ENCODE results near the gene CCR8. TPM values are rescaled to one million over a fixed set of nuclear protein-coding genes. Genes with fewer than 3 reads are reported as not detected.

Gene CCR8
- total RNA-seq, 1 donor: not detected

DNA sequence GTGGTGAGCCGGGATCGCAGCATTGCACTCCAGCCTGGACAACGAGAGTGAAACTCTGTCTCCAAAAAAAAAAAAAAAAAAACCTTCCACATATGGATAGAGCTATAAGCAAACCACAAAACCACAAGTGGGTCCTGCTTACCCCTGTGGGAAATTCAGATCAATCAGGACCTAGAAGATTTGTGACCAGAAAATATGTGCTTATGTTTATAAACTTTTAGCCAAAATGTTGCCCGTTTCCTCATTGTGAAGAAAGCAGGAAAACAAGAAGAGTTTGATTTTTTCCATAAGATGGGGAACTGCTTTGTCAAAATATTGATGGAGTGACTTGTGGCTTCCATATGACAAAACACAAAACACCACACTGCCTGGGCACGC, 50.3 kb downstream of the CCR8 start:
- Histone ChIP-seq H3K79me2 (ENCODE audit: insufficient read depth, low read length) (peaks cover 5% of the 10 kb centered on the region), H3K4me1 (ENCODE audit: insufficient read depth, low read length) (peaks cover 9% of the 10 kb centered on the region), H3K27me3 (ENCODE audit: insufficient read depth, low read length) (no peaks in the 10 kb centered on the region), H2AFZ (ENCODE audit: low read length) (no peak overlapping the region), H3K9me3 (ENCODE audit: low read depth, low read length) (no peaks in the 10 kb centered on the region), H3K4me2 (ENCODE audit: insufficient read depth, low read length) (no peak overlapping the region), H3K27ac (ENCODE audit: low read depth, low read length) (no peak overlapping the region), H4K20me1 (ENCODE audit: insufficient read depth, low read length) (peaks cover 4% of the 10 kb centered on the region), H3K36me3 (ENCODE audit: insufficient read depth, low read length) (no peaks in the 10 kb centered on the region), H3K4me3 (ENCODE audit: insufficient read depth, low read length) (no peak overlapping the region)
- DNase-seq (ENCODE audit: insufficient read length, low spot score, missing footprints): no peak
- TF ChIP-seq, protein P1, sequence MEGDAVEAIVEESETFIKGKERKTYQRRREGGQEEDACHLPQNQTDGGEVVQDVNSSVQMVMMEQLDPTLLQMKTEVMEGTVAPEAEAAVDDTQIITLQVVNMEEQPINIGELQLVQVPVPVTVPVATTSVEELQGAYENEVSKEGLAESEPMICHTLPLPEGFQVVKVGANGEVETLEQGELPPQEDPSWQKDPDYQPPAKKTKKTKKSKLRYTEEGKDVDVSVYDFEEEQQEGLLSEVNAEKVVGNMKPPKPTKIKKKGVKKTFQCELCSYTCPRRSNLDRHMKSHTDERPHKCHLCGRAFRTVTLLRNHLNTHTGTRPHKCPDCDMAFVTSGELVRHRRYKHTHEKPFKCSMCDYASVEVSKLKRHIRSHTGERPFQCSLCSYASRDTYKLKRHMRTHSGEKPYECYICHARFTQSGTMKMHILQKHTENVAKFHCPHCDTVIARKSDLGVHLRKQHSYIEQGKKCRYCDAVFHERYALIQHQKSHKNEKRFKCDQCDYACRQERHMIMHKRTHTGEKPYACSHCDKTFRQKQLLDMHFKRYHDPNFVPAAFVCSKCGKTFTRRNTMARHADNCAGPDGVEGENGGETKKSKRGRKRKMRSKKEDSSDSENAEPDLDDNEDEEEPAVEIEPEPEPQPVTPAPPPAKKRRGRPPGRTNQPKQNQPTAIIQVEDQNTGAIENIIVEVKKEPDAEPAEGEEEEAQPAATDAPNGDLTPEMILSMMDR (IDR thresholded peaks at IDR 0.05; ENCODE audit: extremely low read depth, low read depth, low read length): no peak

DNA sequence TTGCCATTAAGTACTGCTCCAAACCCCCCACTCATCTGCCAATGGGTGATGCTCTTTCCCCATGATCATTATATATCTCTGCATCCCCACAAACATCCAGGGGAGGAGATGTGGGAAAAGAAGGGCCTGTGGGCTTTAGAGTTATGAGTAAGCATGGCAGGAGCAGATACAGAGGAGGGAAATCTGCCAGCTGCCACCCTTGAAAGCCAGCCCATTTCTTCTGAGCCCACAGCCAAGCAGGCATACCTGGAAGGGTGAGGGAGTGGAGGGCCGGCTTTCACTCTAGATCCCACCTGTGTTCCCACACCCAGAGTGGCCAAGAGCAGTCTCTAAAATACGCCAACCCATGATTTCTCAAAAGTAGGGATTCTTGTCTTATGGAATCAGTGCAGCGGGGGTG, 51.9 kb downstream of the CCR8 start:
- Histone ChIP-seq H3K4me2 (ENCODE audit: insufficient read depth, low read length) (no peak overlapping the region), H3K4me3 (ENCODE audit: insufficient read depth, low read length) (no peak overlapping the region), H3K79me2 (ENCODE audit: insufficient read depth, low read length) (peaks cover 21% of the 10 kb centered on the region), H2AFZ (ENCODE audit: low read length) (no peak overlapping the region), H4K20me1 (ENCODE audit: insufficient read depth, low read length) (peaks cover 19% of the 10 kb centered on the region), H3K27ac (ENCODE audit: low read depth, low read length) (no peak overlapping the region), H3K36me3 (ENCODE audit: insufficient read depth, low read length) (no peaks in the 10 kb centered on the region), H3K9me3 (ENCODE audit: low read depth, low read length) (no peaks in the 10 kb centered on the region), H3K4me1 (ENCODE audit: insufficient read depth, low read length) (peaks cover 14% of the 10 kb centered on the region), H3K27me3 (ENCODE audit: insufficient read depth, low read length) (no peaks in the 10 kb centered on the region)
- TF ChIP-seq, protein P1 (IDR thresholded peaks at IDR 0.05; ENCODE audit: extremely low read depth, low read depth, low read length): no peak
- no peak for DNase-seq (ENCODE audit: insufficient read length, low spot score, missing footprints)

Other genes starting within 250 kb of the CCR8 start
- gene GORASP1, start 222.1 kb upstream of the CCR8 start, total RNA-seq: 44.5 and 46.0 TPM in 2 replicates
- gene TTC21A, start 222.0 kb upstream of the CCR8 start, total RNA-seq: 6.9 and 8.5 TPM in 2 replicates
- 5.8 and 8.0 TPM in 2 replicates for gene CSRNP1, start 176.1 kb upstream of the CCR8 start, total RNA-seq
- under 0.01 TPM in 2 replicates for gene XIRP1, start 137.1 kb upstream of the CCR8 start, total RNA-seq
- under 0.01 TPM in 2 replicates for gene CX3CR1, start 49.7 kb upstream of the CCR8 start, total RNA-seq
- gene SLC25A38, start 53.7 kb downstream of the CCR8 start, total RNA-seq: 28.2 and 29.2 TPM in 2 replicates
- gene RPSA, start 77.0 kb downstream of the CCR8 start, total RNA-seq: 1,028 and 1,154 TPM in 2 replicates
- gene MOBP, start 138.0 kb downstream of the CCR8 start, total RNA-seq: not detected in 2 replicates